H9 (cell line): Measurements from ENCODE around the gene CAGE1. TPM values are rescaled to one million over a fixed set of nuclear protein-coding genes. Genes with fewer than 3 reads are reported as not detected.

ENCODE experiments used
- DNase-seq: peaks from one replicate; pipeline ENCODE4 v3.0.0-alpha.2; 2017
- H2AFZ ChIP-seq: one replicate; pipeline ENCODE4 v1.6.1; 2013; ENCODE audit warnings: mild to moderate bottlenecking, low read length, control low read depth, moderate library complexity
- H2AK5ac ChIP-seq: 2 replicates; pipeline ENCODE4 v1.6.1; 2013; ENCODE audit warnings: low read length, control low read depth, mixed read lengths; ENCODE audit not compliant: insufficient read length
- H2BK120ac ChIP-seq: one replicate; pipeline ENCODE4 v1.6.1; 2013; ENCODE audit warnings: low read depth, mild to moderate bottlenecking, low read length, control low read depth, inconsistent platforms; ENCODE audit not compliant: poor library complexity, severe bottlenecking
- H2BK12ac ChIP-seq: 2 replicates; pipeline ENCODE4 v1.6.1; 2013; ENCODE audit warnings: low read length, control low read depth, mixed read lengths, low read depth; ENCODE audit not compliant: insufficient read length
- H2BK15ac ChIP-seq: 2 replicates; pipeline ENCODE4 v1.6.1; 2013; ENCODE audit warnings: low read depth, low read length, control low read depth
- H2BK20ac ChIP-seq: one replicate; pipeline ENCODE4 v1.6.1; 2013; ENCODE audit warnings: low read depth, mild to moderate bottlenecking, low read length, control low read depth, inconsistent platforms; ENCODE audit not compliant: poor library complexity, severe bottlenecking
- H2BK5ac ChIP-seq: 2 replicates; pipeline ENCODE4 v1.6.1; 2013; ENCODE audit warnings: low read length, control low read depth, mixed read lengths; ENCODE audit not compliant: insufficient read length
- H3K14ac ChIP-seq: 2 replicates; pipeline ENCODE4 v1.6.1; 2013; ENCODE audit warnings: low read length, control low read depth; ENCODE audit not compliant: insufficient read depth
- H3K18ac ChIP-seq: 2 replicates; pipeline ENCODE4 v1.6.1; 2013; ENCODE audit warnings: low read depth, mild to moderate bottlenecking, mixed read lengths, low read length, control low read depth; ENCODE audit not compliant: insufficient read length
- H3K23ac ChIP-seq: 2 replicates; pipeline ENCODE4 v1.6.1; 2013; ENCODE audit warnings: low read length, control low read depth, mixed read lengths, low read depth; ENCODE audit not compliant: insufficient read length
- H3K23me2 ChIP-seq: 2 replicates; pipeline ENCODE4 v1.6.1; 2013; ENCODE audit warnings: low read depth, mild to moderate bottlenecking, mixed read lengths, low read length, control low read depth; ENCODE audit not compliant: insufficient read length, poor library complexity, severe bottlenecking
- H3K27ac ChIP-seq: 2 replicates; pipeline ENCODE4 v1.5.1; 2013; ENCODE audit warnings: low read length, control low read depth, mixed read lengths, low read depth; ENCODE audit not compliant: insufficient read length
- H3K27me3 ChIP-seq: 2 replicates; pipeline ENCODE4 v1.6.1; 2013; ENCODE audit warnings: low read length, control low read depth, inconsistent platforms; ENCODE audit not compliant: insufficient read depth
- H3K4ac ChIP-seq: 2 replicates; pipeline ENCODE4 v1.6.1; 2013; ENCODE audit warnings: low read depth, mild to moderate bottlenecking, control low read depth, inconsistent platforms, low read length, moderate library complexity
- H3K4me1 ChIP-seq: 2 replicates; pipeline ENCODE4 v1.6.1; 2013; ENCODE audit warnings: low read length, control low read depth, inconsistent platforms; ENCODE audit not compliant: insufficient read depth
- H3K4me2 ChIP-seq: 2 replicates; pipeline ENCODE4 v1.6.1; 2013; ENCODE audit warnings: low read length, control low read depth, mixed read lengths; ENCODE audit not compliant: insufficient read length, insufficient read depth
- H3K56ac ChIP-seq: 2 replicates; pipeline ENCODE4 v1.6.1; 2013; ENCODE audit warnings: low read depth, mild to moderate bottlenecking, mixed read lengths, low read length, control low read depth; ENCODE audit not compliant: insufficient read length
- H3K79me1 ChIP-seq: 2 replicates; pipeline ENCODE4 v1.6.1; 2013; ENCODE audit warnings: low read depth, mild to moderate bottlenecking, moderate library complexity, low read length, control low read depth, inconsistent platforms; ENCODE audit not compliant: insufficient read depth, poor library complexity, severe bottlenecking
- H3K79me2 ChIP-seq: 2 replicates; pipeline ENCODE4 v1.6.1; 2013; ENCODE audit warnings: low read length, control low read depth, inconsistent platforms; ENCODE audit not compliant: insufficient read depth
- H3K9ac ChIP-seq: 2 replicates; pipeline ENCODE4 v1.6.1; 2013; ENCODE audit warnings: low read length, control low read depth, mixed read lengths; ENCODE audit not compliant: insufficient read length; ENCODE audit errors: extremely low read depth
- H3K9me3 ChIP-seq: one replicate; pipeline ENCODE4 v1.6.1; 2013; ENCODE audit warnings: low read depth, low read length, inconsistent platforms; ENCODE audit not compliant: control insufficient read depth
- H3T11ph ChIP-seq: one replicate; pipeline ENCODE4 v1.6.1; 2013; ENCODE audit warnings: mild to moderate bottlenecking, low read length, control low read depth, inconsistent platforms
- H4K20me1 ChIP-seq: one replicate; pipeline ENCODE4 v1.6.1; 2013; ENCODE audit not compliant: control insufficient read depth, insufficient read length, insufficient read depth
- H4K5ac ChIP-seq: 2 replicates; pipeline ENCODE4 v1.6.1; 2013; ENCODE audit warnings: low read depth, mild to moderate bottlenecking, mixed read lengths, low read length, control low read depth; ENCODE audit not compliant: insufficient read length
- H4K8ac ChIP-seq: replicated peaks from 2 replicates; pipeline ENCODE4 v1.6.1; 2013; ENCODE audit warnings: low read length, control low read depth, mixed read lengths, low read depth; ENCODE audit not compliant: insufficient read length
- H4K91ac ChIP-seq: 2 replicates; pipeline ENCODE4 v1.6.1; 2013; ENCODE audit warnings: low read depth, mild to moderate bottlenecking, moderate library complexity, mixed read lengths, low read length, control low read depth; ENCODE audit not compliant: insufficient read length
- H3K27ac Mint-ChIP-seq, 3 experiments: 2 replicates in 2 of 3; 3 replicates in 1 of 3; pipeline ENCODE4 v1.8.0; 2020 to 2021; ENCODE audit warnings: mixed read lengths in 3 of 3, mild to moderate bottlenecking in 1 of 3, moderate library complexity in 1 of 3
- H3K27me3 Mint-ChIP-seq: 2 replicates; pipeline ENCODE4 v1.8.0; 2021; ENCODE audit warnings: low read depth, mild to moderate bottlenecking, moderate library complexity, mixed read lengths
- H3K36me3 Mint-ChIP-seq, 3 experiments: 2 replicates in 2 of 3; 3 replicates in 1 of 3; pipeline ENCODE4 v1.8.0; 2020 to 2021; ENCODE audit warnings: low read depth in 3 of 3, mixed read lengths in 3 of 3; ENCODE audit not compliant: insufficient read depth in 1 of 3
- H3K4me1 Mint-ChIP-seq, 2 experiments: 2 replicates each; pipeline ENCODE4 v1.8.0; 2020; ENCODE audit warnings: mixed read lengths in 2 of 2
- H3K4me3 Mint-ChIP-seq, 2 experiments: 2 replicates in 1 of 2; 3 replicates in 1 of 2; pipeline ENCODE4 v1.8.0; 2020 to 2021; ENCODE audit warnings: mild to moderate bottlenecking in 2 of 2, mixed read lengths in 2 of 2, moderate library complexity in 1 of 2
- H3K9me3 Mint-ChIP-seq, 2 experiments: 2 replicates in 1 of 2; 3 replicates in 1 of 2; pipeline ENCODE4 v1.8.0; 2020; ENCODE audit warnings: mild to moderate bottlenecking in 2 of 2, mixed read lengths in 2 of 2, moderate library complexity in 1 of 2
- CTCF ChIP-seq: fragments of 200-600 bp; sonication (generic); conservative IDR thresholded peaks from 3 replicates; pipeline ENCODE4 v1.8.0; 2021; ENCODE audit warnings: antibody characterized with exemption, mild to moderate bottlenecking
- WGBS: extraction: QIAGEN DNeasy Blood & Tissue Kit; methylation state at CpG from one replicate; pipeline ENCODE4 v1.1.7; 2013; ENCODE audit warnings: missing lambda C conversion rate, low lambda C conversion rate, mixed read lengths; ENCODE audit not compliant: insufficient read length; ENCODE audit errors: extremely low coverage; 5-methylcytosine and 5-hydroxymethylcytosine counted together
- total RNA-seq: library from RNA; stranded (reverse); gene quantifications from 2 replicates; pipeline ENCODE4 v1.2.1, GENCODE V29; 2021

Gene CAGE1
- total RNA-seq, 1 experiment from 2014 or later, result 0.28 TPM

DNA sequence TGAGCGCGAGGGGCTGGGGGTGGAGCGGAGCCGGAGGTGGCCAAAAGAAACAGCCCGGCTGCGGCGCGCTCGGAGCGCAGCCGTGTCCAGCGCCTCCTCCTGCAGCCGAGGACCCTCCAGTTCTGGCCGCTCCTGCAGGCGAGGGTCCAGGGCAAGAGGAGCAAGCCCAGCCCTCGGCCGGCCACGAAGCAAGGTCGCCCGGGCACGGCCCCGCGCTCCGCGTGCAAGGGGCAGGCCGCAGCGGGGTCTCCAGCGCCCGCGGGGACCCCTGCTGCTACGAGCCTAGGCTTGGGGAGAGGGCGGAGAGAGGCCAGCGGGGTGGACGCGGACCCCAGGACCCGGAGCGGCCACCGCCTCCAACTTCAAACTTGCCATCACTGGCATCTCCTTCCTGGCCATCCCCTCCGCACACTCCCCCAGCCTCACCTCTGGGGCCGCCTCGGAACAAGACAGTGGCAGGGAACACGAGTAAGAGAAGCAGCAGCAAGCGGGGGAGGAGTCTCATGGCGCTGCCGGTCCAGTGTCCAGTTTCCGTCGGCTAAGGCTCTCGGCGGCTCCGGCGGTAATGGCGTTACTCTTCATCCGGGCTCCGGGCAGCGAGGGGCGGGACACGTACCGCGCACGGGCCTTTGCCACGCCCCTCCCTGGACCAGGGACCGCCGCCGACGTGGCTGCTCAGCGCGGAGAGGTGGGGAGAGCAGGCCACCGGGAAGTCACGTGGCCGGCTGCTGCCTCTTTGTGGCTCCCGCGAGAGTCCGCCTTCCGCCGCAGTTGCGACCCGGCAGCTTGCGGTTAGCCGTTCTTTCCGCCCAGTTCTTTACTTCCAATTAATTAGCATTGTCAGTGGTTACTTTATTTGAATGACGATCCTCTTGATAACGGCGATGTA, 76.7 kb downstream of the CAGE1 start, which contains the start of gene SSR1:
Gene SSR1 (minus strand): TSS at position 584 of the 889 bp plus-strand sequence. CDS start 79 bp downstream, at position 505.
- Histone ChIP-seq H2AFZ (no peak within 1 kb of the TSS), H4K20me1 (peaks cover 4% of the 10 kb centered on the region), H3K79me2 (peaks cover 8% of the 10 kb centered on the region; the same call in 1 of the 2 replicates), H4K5ac (no peak within 1 kb of the TSS), H3K18ac (peak within 1 kb of the TSS; percentile 55), H3K9ac (peak within 1 kb of the TSS; percentile 87), H2BK12ac (no peak within 1 kb of the TSS), H2AK5ac (no peak within 1 kb of the TSS), H3K4me1 (no peaks in the 10 kb centered on the region; the same call in 1 of the 2 replicates), H3K23me2 (no peaks in the 10 kb centered on the region), H3T11ph (no peak within 1 kb of the TSS), H4K8ac (no peak within 1 kb of the TSS), H2BK20ac (no peak within 1 kb of the TSS), H3K9me3 (no peaks in the 10 kb centered on the region), H2BK15ac (no peak within 1 kb of the TSS), H2BK5ac (no peak within 1 kb of the TSS), H2BK120ac (no peak within 1 kb of the TSS), H3K4me2 (peak within 1 kb of the TSS; percentile 71), H3K23ac (no peak within 1 kb of the TSS), H3K4ac (no peak within 1 kb of the TSS; the same call in 1 of the 2 replicates), H3K79me1 (peaks cover 3% of the 10 kb centered on the region), H3K14ac (peak within 1 kb of the TSS; percentile 82), H4K91ac (no peak within 1 kb of the TSS), H3K27ac (no peak within 1 kb of the TSS), H3K56ac (no peak within 1 kb of the TSS), H3K27me3 (no peaks in the 10 kb centered on the region)
- H3K27ac Mint-ChIP-seq, result peak within 1 kb of the TSS; percentile 89 to 98 (median 93)
- no peak for TF ChIP-seq CTCF
- peaks cover 11 to 14% of the 10 kb centered on the region in 2 experiments for H3K4me1 Mint-ChIP-seq
- H3K9me3 Mint-ChIP-seq, result peaks cover 0 to 3% of the 10 kb centered on the region in 2 experiments; a peak in 2 of 5 replicates
- H3K36me3 Mint-ChIP-seq, result peaks cover 18 to 26% (median 25%) of the 10 kb centered on the region in 3 experiments
- H3K27me3 Mint-ChIP-seq, result no peaks in the 10 kb centered on the region
- peak within 1 kb of the TSS; percentile 93 to 95 for H3K4me3 Mint-ChIP-seq
- no CpG with 5 or more reads among the region's 83 CpGs for WGBS
- peak; percentile 98 for DNase-seq
